Stimulated activated CD4-positive, alpha-beta T cell treated with anti-CD3 and anti-CD28 coated beads, Interleukin-2, amount 100 ng/mL, for 24 hours (primary cell): ENCODE results near the gene PRKG1.

Source experiments
- DNase-seq, 2 donors: peaks; one replicate each; pipeline ENCODE4 v3.0.0-alpha.2; 2020

Gene PRKG1

GRCh38 chr10:52314822-52315552, 1240.7 kb downstream of the PRKG1 start:
- DNase-seq = no peak

- no peak for DNase-seq
These were observed 1241.7 kb downstream of the PRKG1 start for GRCh38 chr10:52316001-52316400.

- DNase-seq = no peak
These were observed 1242.2 kb downstream of the PRKG1 start for GRCh38 chr10:52316500-52316899.

DNA sequence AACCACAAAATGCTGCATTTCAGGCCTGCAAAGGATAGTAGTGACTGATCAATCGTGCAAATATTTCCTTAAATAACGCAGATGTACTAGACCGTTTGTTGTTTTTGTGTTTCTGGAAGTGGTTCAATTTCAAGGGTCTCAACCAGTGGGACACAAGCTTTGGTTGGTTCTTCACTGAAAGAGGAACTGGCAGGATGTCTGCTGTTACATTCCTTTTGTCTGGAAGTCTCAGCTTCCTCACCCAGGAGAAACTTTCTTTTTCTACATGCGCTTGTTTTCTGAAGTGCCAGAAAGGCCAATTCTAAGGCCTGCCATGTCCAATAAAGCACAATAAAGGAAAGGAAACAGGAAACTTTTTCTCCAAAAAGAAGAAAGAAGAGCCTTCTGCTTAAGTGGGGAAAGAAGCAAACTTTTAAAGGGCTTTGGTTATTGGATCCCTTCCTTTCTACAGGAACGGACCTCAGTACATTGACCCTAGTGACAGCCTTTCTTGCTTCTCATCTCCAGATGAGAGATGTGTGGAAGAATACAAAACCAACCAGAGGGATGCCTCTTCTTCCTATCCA, 1243.9 kb downstream of the PRKG1 start:
- DNase-seq = no peak

- DNase-seq = no peak
These were observed 1244.7 kb downstream of the PRKG1 start for GRCh38 chr10:52318822-52319464.

- no peak for DNase-seq
These were observed 1245.6 kb downstream of the PRKG1 start for GRCh38 chr10:52319926-52320325.

- DNase-seq = no peak
These were observed 1248.0 kb downstream of the PRKG1 start for GRCh38 chr10:52322323-52322722.

- DNase-seq = no peak
These were observed 1248.6 kb downstream of the PRKG1 start for GRCh38 chr10:52322936-52323335.

GRCh38 chr10:52326382-52326781, 1252.1 kb downstream of the PRKG1 start:
- DNase-seq = no peak

DNA sequence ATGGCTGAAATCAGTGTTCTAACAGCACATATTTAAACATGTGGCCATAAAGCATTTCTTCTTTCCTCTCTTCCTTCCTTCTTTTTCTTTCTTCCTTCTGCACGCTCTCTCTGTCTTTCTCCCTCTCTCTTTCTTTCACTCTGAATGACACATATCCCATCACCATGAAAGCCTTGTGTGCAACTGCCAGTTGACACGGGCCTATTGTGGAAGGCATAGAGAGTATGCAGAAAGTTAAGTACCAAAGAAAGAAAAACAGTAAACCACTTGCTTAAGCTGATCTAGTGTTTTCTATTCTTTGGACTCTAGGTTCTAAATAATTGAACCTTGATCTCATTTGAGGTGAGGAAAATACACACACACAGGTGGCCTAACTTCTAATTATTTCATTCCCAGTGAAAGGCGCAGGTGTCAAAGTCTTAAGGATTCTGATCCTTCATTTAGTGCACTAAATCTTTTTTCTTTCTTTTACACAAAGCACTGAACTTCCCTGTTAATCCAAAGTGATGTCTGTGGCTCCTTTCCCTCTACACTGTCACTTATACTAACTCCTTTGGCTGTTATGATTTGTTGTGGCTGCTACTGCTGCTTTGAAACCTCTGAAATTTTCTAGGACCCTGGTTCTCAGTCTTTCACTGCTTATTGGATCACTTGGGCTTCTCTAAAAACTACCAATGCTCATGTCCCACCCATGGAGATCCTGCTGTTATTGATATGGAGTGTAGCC, 1257.5 kb downstream of the PRKG1 start:
- no peak for DNase-seq

GRCh38 chr10:52332815-52333214, 1258.5 kb downstream of the PRKG1 start:
- no peak for DNase-seq

DNA sequence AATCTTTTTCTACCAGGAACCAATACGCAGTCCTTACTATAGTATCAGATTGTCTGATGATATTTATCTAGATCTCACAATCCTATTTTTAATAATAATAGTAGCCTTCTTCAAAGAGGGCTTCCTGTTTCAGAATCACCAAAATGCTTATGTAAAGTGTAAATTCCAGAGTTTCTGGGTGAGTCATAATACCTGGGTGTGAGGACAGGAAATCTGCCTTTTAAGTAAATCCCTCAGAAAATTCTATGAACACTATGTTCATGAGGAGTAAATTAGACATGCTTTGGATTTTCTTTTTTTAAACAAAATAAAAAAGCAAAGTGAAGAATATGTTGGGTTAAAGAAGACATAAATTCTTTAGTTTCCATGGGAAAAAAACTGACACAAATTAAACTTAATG, 1260.3 kb downstream of the PRKG1 start:
- DNase-seq = no peak

- no peak for DNase-seq
These were observed 1261.4 kb downstream of the PRKG1 start for GRCh38 chr10:52335665-52336064.

DNA sequence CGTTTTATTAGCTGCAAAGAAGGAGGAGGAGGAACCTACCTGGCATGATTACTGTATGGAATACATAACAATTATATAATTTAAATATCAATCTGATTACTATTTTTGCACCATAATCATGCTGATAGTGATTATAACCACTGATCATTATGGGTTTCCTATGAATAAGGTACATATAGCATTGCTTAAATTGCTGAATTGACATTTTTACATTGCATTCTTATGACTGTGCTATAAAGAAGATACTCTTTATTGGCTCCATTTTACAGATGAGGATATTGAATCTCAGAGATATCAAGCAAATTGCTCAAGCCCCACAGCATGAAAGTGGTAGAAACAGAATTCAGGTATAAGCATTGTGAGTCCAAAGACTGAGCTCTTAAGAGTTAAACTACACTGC, 1262.9 kb downstream of the PRKG1 start:
- DNase-seq = no peak

GRCh38 chr10:52343439-52343838, 1269.2 kb downstream of the PRKG1 start:
- no peak for DNase-seq

DNA sequence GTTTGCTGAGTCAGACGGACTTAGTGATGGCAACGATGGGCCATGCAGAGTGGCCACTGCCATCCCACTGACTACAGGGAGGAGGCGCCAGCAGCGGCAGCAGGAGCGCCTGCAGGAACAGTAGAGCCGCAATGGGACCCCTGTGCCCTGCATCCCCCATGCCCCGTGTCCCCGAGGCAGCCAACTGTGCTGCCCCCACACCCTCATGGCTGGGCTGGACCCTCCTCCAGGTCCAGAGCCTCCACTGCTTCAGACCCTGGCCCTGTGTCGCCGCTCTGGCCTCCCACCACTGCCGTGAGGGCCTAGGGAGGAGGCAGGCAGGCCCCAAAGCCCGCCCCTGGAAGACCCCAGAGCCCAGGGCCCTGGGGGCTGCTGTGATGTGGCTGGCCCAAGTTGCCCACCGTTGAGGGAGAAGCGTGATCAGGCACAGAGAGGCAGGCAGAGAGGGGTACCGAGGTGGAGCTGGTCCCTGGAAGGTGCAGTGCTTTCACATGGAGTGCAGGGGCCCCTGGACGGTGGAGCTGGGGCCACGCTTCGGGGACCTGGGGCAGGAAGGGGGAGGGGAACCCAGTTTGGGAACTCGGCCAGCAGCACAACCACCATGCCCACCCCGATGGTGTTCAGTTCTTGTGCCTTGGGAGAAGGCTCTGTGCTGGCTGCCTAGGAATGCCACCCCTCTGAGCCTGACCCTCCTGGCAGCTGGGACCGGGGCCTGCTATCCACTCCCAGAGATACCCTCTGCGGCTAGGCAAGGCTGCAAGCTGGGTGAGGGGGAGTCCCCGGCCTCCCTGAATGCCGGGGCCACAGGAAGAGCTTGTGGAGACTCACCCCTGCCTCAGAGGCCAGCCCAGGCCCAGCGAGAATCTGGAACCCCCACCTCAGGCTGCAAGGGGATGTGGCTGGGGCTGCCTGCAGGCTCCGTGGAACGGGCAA, 1272.4 kb downstream of the PRKG1 start:
- DNase-seq = no peak

DNA sequence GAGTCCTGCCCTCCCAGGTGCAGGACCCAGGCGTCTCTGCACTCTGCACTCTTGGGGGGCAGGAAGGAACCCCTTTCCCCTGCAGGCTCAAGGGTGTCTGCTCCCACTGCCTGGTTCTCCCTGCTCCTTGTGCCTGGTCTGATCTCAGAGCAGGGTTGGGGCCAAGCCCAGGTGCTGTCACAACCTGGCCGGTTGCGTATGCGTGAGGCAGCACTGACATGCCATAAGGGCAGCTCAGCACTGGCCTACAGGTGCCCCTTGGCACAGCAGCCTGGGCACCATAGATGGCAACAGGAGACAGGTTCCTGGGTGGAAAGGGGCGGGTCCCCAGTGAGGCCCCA, 1273.0 kb downstream of the PRKG1 start:
- no peak for DNase-seq
